DOHH2 (cell line): Measurements from ENCODE around the gene CFAP100.

ENCODE experiments used
- H3F3A ChIP-seq: fragments of 200-600 bp; sonication (generic), shearing (Covaris generic); 2 replicates; pipeline ENCODE4 v1.6.0; 2016; ENCODE audit warnings: antibody characterized with exemption, mild to moderate bottlenecking; ENCODE audit not compliant: control insufficient read depth, insufficient read depth
- H3K27ac ChIP-seq: fragments of 200-600 bp; sonication (generic); 2 replicates; pipeline ENCODE4 v1.5.1; 2014; ENCODE audit warnings: low read depth, mild to moderate bottlenecking, low read length, moderate library complexity
- H3K27me3 ChIP-seq: fragments of 200-600 bp; sonication (generic); 2 replicates; pipeline ENCODE4 v1.6.1; 2014; ENCODE audit warnings: mild to moderate bottlenecking, low read length, mixed read lengths; ENCODE audit not compliant: control insufficient read depth
- H3K36me3 ChIP-seq: fragments of 200-600 bp; sonication (generic); 2 replicates; pipeline ENCODE4 v1.6.1; 2014; ENCODE audit warnings: mild to moderate bottlenecking, low read length, moderate library complexity, mixed read lengths; ENCODE audit not compliant: control insufficient read depth
- H3K4me1 ChIP-seq: fragments of 200-600 bp; sonication (generic); 2 replicates; pipeline ENCODE4 v1.6.1; 2014; ENCODE audit warnings: mild to moderate bottlenecking, low read length, mixed read lengths; ENCODE audit not compliant: control insufficient read depth
- H3K4me2 ChIP-seq: fragments of 200-600 bp; sonication (generic); 2 replicates; pipeline ENCODE4 v1.6.0; 2014; ENCODE audit warnings: mild to moderate bottlenecking, low read length, moderate library complexity
- H3K4me3 ChIP-seq: fragments of 200-600 bp; sonication (generic); 2 replicates; pipeline ENCODE4 v1.5.1; 2014; ENCODE audit warnings: mild to moderate bottlenecking, low read length, mixed read lengths
- H3K79me2 ChIP-seq: fragments of 200-600 bp; sonication (generic); 2 replicates; pipeline ENCODE4 v1.6.1; 2014; ENCODE audit warnings: mild to moderate bottlenecking, low read length, mixed read lengths; ENCODE audit not compliant: control insufficient read depth
- H3K9me2 ChIP-seq: fragments of 200-600 bp; sonication (generic); replicated peaks from 2 replicates; pipeline ENCODE4 v1.6.1; 2014; ENCODE audit warnings: mild to moderate bottlenecking, low read length, mixed read lengths; ENCODE audit not compliant: control insufficient read depth
- H3K9me3 ChIP-seq: fragments of 200-600 bp; sonication (generic); 2 replicates; pipeline ENCODE4 v1.6.1; 2014; ENCODE audit warnings: antibody characterized with exemption, low read length, mixed read lengths; ENCODE audit not compliant: control insufficient read depth, insufficient read depth
- H4K20me1 ChIP-seq: fragments of 200-600 bp; sonication (generic); 2 replicates; pipeline ENCODE4 v1.6.0; 2014; ENCODE audit warnings: low read depth, mild to moderate bottlenecking, antibody characterized with exemption, low read length, moderate library complexity; ENCODE audit not compliant: control insufficient read depth, insufficient read depth
- CTCF ChIP-seq: fragments of 200-600 bp; sonication (generic); IDR thresholded peaks from one replicate; pipeline ENCODE4 v1.5.1; 2014; ENCODE audit warnings: antibody characterized with exemption, mild to moderate bottlenecking, low read depth, low read length; ENCODE audit not compliant: poor library complexity, severe bottlenecking
- EZH2phosphoT487 ChIP-seq: fragments of 200-600 bp; sonication (generic); IDR thresholded peaks from 2 replicates; pipeline ENCODE4 v1.6.1; 2017; ENCODE audit warnings: borderline replicate concordance, mild to moderate bottlenecking, antibody characterized with exemption, low read length, moderate library complexity, mixed read lengths

The CFAP100 gene

GRCh38 chr3:126431103-126431534 is 36.4 kb downstream of the CFAP100 start:
- no peak overlapping the region for H3K4me2 ChIP-seq
- H3K9me3 ChIP-seq: peaks cover 5% of the 10 kb centered on the region

GRCh38 chr3:126432361-126433104 is 37.8 kb downstream of the CFAP100 start:
- Histone ChIP-seq H3K4me3 (no peak overlapping the region), H3K27ac (no peak overlapping the region), H3K36me3 (no peaks in the 10 kb centered on the region), H3K4me1 (no peaks in the 10 kb centered on the region), H3K27me3 (no peaks in the 10 kb centered on the region), H3K79me2 (no peaks in the 10 kb centered on the region), H3K9me2 (no peaks in the 10 kb centered on the region), H3F3A (no peaks in the 10 kb centered on the region), H3K9me3 (peaks cover 3% of the 10 kb centered on the region; the same call in 1 of the 2 replicates), H4K20me1 (no peaks in the 10 kb centered on the region), H3K4me2 (no peak overlapping the region)
- no peak for TF ChIP-seq EZH2phosphoT487
- no peak for TF ChIP-seq CTCF

More at GRCh38 chr3:126431103-126431534, 36.4 kb downstream of the CFAP100 start:
- TF ChIP-seq CTCF: no peak
- TF ChIP-seq EZH2phosphoT487: no peak
- no peaks in the 10 kb centered on the region for H3K4me1 ChIP-seq
- H3K79me2 ChIP-seq: no peaks in the 10 kb centered on the region
- no peaks in the 10 kb centered on the region for H3K36me3 ChIP-seq
- H3K27me3 ChIP-seq: no peaks in the 10 kb centered on the region
- H3K4me3 ChIP-seq: no peak overlapping the region
- no peaks in the 10 kb centered on the region for H3F3A ChIP-seq
- no peak overlapping the region for H3K27ac ChIP-seq
- H3K9me2 ChIP-seq: no peaks in the 10 kb centered on the region
- no peaks in the 10 kb centered on the region for H4K20me1 ChIP-seq

- Histone ChIP-seq H3K27me3 (no peaks in the 10 kb centered on the region), H3F3A (no peaks in the 10 kb centered on the region), H4K20me1 (no peaks in the 10 kb centered on the region), H3K27ac (no peak overlapping the region), H3K9me3 (no peaks in the 10 kb centered on the region), H3K36me3 (no peaks in the 10 kb centered on the region; the same call in 1 of the 2 replicates), H3K79me2 (no peaks in the 10 kb centered on the region), H3K4me3 (no peak overlapping the region), H3K4me1 (no peaks in the 10 kb centered on the region), H3K9me2 (no peaks in the 10 kb centered on the region), H3K4me2 (no peak overlapping the region)
- no peak for TF ChIP-seq CTCF
- no peak for TF ChIP-seq EZH2phosphoT487
Observed at GRCh38 chr3:126433105-126433430, 38.4 kb downstream of the CFAP100 start.
